Cortex of kidney (tissue), 1 donor: ENCODE results near the gene PRL.

ENCODE experiments used
- DNase-seq: peaks from one replicate; lab custom pipeline; 2025; lab: John Stamatoyannopoulos, UW

PRL gene

DNA sequence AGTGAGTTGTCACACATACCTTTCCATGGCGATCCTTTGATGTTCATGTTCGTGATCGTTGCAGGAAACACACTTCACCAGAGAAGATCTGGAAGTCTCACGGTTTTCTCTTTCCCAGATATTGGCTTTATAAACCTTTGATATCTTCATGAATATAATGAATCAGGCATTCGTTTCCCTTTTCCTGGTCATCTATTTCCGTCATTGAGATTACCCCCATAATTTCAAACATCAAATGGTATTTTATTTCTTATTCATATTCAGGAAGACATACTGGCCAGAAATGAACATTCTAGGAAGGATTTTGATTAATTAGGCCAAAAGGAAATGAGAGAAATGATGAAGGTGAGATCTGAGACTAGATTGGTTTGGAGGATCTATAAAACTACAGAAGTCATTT, at the start of gene PRL:
TSS of gene PRL (minus strand) at position 101 of the 400 bp plus-strand sequence. CDS start at position 47, 54 bp downstream.
- no peak for DNase-seq

DNA sequence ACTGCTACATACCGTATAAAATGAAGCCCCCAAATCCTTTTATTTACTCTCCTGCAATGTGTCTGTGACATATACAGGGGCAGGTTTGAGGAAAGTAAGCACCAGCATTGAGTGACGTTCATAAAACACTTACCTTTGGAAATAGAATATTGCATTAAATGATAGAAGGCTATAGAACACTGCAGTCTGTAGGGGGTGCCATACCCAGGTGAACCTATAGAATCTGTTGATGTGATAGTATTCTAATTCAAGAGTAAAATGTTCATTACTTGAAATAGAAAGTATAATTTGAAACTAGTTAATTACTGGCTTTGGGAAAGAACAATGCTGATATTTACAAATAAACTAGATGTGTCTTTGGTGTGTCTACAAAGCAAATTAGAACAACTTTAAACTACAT, 47.0 kb upstream of the PRL start:
- DNase-seq = no peak

DNA sequence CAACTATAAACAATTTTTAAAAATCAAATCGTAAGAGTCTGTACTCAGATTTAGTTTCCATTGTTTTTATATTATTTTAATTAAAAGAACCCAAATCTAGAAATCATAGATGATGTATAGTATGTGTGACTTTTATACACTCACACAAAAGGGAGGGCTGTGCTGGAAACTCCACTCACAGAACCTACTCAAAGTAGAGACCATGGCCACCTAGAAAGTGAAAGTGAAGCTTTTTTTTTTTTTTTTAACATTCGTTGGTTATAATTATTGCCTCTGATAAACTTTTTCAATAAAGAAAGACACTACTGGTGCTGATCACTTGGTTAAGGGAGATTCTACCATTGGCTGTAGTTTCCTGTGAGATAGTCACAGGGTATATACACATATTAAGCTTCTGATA, 37.9 kb upstream of the PRL start:
- DNase-seq = no peak

- no peak for DNase-seq
These were observed 37.0 kb upstream of the PRL start for GRCh38 chr6:22333802-22334201.

- no peak for DNase-seq
These were observed 35.9 kb upstream of the PRL start for GRCh38 chr6:22332711-22333110.

DNA sequence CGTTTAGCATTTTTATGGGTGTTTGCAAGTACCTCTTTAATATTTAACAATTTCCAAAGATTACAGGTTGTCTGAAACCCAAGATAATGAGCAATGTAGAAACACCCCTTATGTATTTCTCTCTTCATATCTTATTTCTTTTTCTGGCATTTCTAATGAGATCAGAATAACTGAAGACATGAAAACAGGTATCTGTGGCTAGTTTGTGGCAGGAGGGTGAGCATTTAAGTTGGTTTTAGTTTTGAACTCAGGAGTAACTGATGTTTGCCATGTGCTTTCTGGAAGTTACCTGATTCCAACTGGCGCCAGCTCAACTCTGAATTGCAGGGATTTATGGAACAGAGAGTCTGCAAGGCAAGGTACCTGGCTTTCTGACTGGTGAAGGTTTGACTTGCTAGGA, 35.4 kb upstream of the PRL start:
- DNase-seq = no peak

DNA sequence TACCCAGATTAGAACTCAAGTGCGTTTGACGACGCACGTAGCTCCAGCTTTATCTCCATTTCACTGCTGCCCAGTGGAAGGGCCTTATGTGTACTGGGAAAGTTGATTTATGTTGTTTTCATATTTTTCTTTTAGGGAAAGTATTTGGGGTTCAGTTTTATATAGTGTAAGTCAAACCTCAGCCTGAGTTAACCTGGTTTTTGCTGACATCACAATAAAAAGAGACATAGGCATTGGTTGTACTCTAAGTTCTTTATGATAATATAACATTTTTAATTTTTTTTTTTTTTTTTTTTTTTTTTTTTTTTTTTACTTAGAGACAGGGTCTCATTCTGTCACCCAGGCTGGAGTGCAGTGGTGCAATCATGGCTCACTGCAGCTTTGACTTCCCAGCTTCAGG, 34.1 kb upstream of the PRL start:
- DNase-seq = no peak

DNA sequence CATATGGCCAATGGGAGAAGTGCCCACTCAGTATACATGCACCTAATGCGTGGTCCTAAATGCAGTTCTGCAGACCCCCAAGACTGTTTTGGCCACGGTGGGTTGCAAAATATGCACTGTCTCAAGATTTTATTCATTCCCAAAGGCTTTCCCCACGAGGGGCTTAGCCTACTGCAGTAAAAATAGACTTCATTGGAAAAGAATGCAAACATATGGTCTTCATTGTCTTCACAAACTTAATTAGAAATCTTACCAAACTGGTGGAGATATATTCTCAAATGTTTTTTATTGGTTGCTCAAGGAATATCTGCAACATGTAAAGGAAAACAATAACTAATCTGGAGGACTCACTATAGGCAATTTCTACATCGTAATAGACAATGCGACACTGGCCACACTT, 31.6 kb upstream of the PRL start:
- DNase-seq = no peak

GRCh38 chr6:22327881-22328280, 31.0 kb upstream of the PRL start:
- no peak for DNase-seq

- no peak for DNase-seq
These were observed 29.7 kb upstream of the PRL start for GRCh38 chr6:22326500-22326899.

- DNase-seq = no peak
These were observed 28.6 kb upstream of the PRL start for GRCh38 chr6:22325481-22325880.

DNA sequence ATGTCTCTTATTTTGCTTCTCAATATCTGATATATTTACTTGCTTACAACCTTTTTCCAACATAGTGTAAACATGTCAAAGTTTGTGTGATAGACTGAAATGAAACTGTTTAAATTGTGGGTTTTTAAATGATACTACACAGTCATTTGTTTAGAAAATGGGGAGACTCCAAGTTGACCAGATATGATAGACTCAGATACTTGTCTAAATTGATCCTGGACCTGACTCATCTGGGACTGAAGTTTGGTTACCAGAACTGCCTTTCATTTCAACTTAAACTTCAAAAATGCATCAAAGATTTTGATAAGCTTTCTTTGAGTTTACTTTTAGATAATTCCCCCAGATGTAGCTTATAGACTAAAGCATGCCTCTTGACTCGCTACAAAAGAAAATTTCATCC, 27.0 kb upstream of the PRL start:
- DNase-seq = no peak

- no peak for DNase-seq
These were observed 25.5 kb upstream of the PRL start for GRCh38 chr6:22322103-22323030.

GRCh38 chr6:22320750-22321149, 23.9 kb upstream of the PRL start:
- DNase-seq = no peak

GRCh38 chr6:22318404-22318803, 21.6 kb upstream of the PRL start:
- DNase-seq = no peak

DNA sequence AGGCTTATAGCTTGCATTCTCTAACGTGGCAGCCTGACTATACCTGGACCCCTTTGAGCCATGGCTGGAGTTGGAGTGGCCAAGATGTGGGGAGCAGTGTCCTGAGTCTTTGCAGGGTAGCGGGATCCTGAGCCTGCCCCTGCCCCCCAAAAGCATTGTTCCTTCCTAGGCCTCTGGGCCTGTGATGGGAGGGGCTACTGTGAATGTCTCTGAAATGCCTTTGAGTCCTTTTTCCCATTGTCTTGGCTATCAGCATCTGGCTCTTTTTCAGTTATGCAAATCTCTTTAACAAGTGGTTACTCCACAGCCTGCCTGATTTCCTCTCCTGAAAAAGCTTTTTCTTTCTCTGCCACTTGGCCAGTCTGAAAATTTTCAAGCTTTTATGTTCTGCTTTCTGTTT, 17.0 kb upstream of the PRL start:
- DNase-seq = no peak

GRCh38 chr6:22308939-22309338, 12.1 kb upstream of the PRL start:
- DNase-seq = no peak

DNA sequence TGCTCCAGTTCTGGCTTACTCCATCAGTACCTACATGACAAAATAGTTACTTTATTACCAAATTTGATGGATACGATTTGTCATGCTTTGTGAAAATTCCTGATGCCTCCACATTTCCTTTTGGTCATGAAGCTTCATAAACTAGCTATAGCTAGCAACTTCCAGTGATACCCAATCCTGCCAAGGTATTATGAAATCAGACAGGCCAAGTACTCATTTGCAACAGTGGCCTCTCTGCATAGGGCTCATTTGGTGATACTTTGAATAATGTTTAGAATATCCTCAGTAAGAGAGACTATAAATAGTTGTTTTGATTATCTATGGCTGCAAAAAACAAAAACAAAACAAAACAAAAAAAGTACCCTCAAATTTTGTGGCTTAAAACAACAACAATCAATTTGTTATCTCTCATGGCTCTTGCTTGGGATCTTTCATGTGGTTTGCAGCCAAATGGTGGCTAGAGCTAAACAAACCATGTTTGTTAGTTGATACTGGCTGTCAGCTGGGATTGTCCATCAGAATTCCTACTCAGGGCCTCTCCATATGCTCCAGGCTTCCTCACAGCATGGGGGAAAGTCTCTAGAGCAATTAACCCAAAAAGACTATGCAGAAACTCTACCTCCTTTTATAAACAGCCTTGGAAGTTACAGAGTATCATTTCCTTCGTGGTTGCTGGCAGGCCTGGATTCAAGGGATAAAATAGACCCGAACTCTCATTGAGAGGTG, 10.1 kb upstream of the PRL start:
- DNase-seq = no peak

GRCh38 chr6:22302838-22303237, 6.0 kb upstream of the PRL start:
- DNase-seq = no peak

- no peak for DNase-seq
These were observed 3.6 kb upstream of the PRL start for GRCh38 chr6:22300273-22300998.

GRCh38 chr6:22298475-22298890, 1.6 kb upstream of the PRL start:
- DNase-seq = no peak

- no peak for DNase-seq
These were observed 769 bp downstream of the PRL start for GRCh38 chr6:22296067-22296466.

DNA sequence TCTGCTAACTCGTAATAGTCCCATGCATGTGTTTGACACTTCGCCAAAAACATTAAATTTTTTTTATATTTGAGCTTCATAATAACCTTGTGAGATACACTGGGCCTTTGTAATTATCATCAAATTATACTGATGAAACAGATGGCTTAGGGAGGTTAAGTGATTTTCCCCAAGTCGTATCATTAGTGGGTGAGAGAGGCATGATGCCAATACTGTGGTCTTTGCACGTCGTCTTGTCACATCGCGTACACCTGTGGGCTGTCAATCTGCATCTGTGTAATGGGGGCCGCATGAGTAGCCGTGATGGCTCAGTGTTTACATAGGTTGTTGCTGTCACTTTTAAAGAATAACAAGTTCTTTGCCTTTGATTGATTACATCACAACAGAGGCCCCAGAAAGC, 1.7 kb downstream of the PRL start:
- no peak for DNase-seq
